Esophagus squamous epithelium (tissue), 5 donors: ENCODE measurements around the gene AKT2. TPM values are rescaled to one million over a fixed set of nuclear protein-coding genes. Genes with fewer than 3 reads are reported as not detected.
"Not testable (repeated sequence)": the region's sequence is repeated elsewhere in the genome, so short reads cannot be mapped to it uniquely, and the experiment has no call there.

Experiments
- DNase-seq: peaks from one replicate; lab custom pipeline; 2025; lab: John Stamatoyannopoulos, UW
- H3K27ac ChIP-seq, 4 donors: fragments of 200-600 bp; sonication (generic); one replicate each; pipeline ENCODE4 v1.5.1; 2016 to 2019; ENCODE audit warnings: mild to moderate bottlenecking in 1 of 4
- H3K27me3 ChIP-seq, 4 donors: fragments of 200-600 bp; sonication (generic); 1 replicate in 3 of 4; 2 replicates in 1 of 4; pipeline versions ENCODE4 v1.5.1 to v1.6.0; 2017 to 2021; ENCODE audit warnings: antibody characterized with exemption in 1 of 4
- H3K36me3 ChIP-seq, 3 donors: fragments of 200-600 bp; sonication (generic); one replicate each; pipeline ENCODE4 v1.5.1; 2016 to 2019
- H3K4me1 ChIP-seq, 3 donors: fragments of 200-600 bp; sonication (generic); one replicate each; pipeline ENCODE4 v1.5.1; 2017 to 2019
- H3K4me3 ChIP-seq, 4 donors: fragments of 200-600 bp; sonication (generic); 1 replicate in 3 of 4; 2 replicates in 1 of 4; pipeline ENCODE4 v1.5.1; 2016 to 2019; ENCODE audit warnings: mild to moderate bottlenecking in 2 of 4, moderate library complexity in 1 of 4
- H3K9me3 ChIP-seq, 3 donors: fragments of 200-600 bp; sonication (generic); one replicate each; pipeline ENCODE4 v1.5.1; 2016 to 2019
- POLR2A ChIP-seq, 4 donors: fragments of 450-650 bp; IDR thresholded peaks; one replicate each; pipeline ENCODE4 v1.6.1; 2017; ENCODE audit warnings: antibody characterized with exemption in 4 of 4, mild to moderate bottlenecking in 4 of 4, moderate library complexity in 3 of 4
- WGBS, 2 donors: methylation state at CpG; one replicate each; pipeline ENCODE4 v1.1.5; 2018; 5-methylcytosine and 5-hydroxymethylcytosine counted together
- intact Hi-C: fragments of 100-400 bp; cut with DNase I; formaldehyde crosslinking; loops from one replicate; pipeline ENCODE4 v1.15.0; 2022
- total RNA-seq, 4 donors: library from RNA; depleted of rRNA; stranded (reverse); fragments of >200 nt; gene quantifications; one replicate each; pipeline ENCODE4 v1.1.0, GENCODE V29; 2016
- TF ChIP-seq, protein P1 (sequence below), 6 experiments: fragments of 450-650 bp in 4 of 6; fragments of 200-600 bp in 2 of 6; sonication (generic) in 2 of 6; IDR thresholded peaks; one replicate each; pipeline ENCODE4 v1.5.1; 2016 to 2019; ENCODE audit warnings: antibody characterized with exemption in 6 of 6, mild to moderate bottlenecking in 4 of 6, moderate library complexity in 4 of 6
- donor health status: DM: yes; HTN: yes; CAD: no.

AKT2 gene
- total RNA-seq, 4 donors from 2014 or later = 59.0 to 84.7 (median 69.0) TPM

- Histone ChIP-seq H3K36me3 (no peaks in the 10 kb centered on the region), H3K4me1 (peaks cover 9 to 27% (median 11%) of the 10 kb centered on the region in 3 donors), H3K9me3 (no peaks in the 10 kb centered on the region), H3K27me3 (peaks cover 1 to 93% (median 19%) of the 10 kb centered on the region in 4 donors), H3K27ac (no peak overlapping the region), H3K4me3 (no peak overlapping the region)
- intact Hi-C loops = no loop called here
- TF ChIP-seq, protein P1, sequence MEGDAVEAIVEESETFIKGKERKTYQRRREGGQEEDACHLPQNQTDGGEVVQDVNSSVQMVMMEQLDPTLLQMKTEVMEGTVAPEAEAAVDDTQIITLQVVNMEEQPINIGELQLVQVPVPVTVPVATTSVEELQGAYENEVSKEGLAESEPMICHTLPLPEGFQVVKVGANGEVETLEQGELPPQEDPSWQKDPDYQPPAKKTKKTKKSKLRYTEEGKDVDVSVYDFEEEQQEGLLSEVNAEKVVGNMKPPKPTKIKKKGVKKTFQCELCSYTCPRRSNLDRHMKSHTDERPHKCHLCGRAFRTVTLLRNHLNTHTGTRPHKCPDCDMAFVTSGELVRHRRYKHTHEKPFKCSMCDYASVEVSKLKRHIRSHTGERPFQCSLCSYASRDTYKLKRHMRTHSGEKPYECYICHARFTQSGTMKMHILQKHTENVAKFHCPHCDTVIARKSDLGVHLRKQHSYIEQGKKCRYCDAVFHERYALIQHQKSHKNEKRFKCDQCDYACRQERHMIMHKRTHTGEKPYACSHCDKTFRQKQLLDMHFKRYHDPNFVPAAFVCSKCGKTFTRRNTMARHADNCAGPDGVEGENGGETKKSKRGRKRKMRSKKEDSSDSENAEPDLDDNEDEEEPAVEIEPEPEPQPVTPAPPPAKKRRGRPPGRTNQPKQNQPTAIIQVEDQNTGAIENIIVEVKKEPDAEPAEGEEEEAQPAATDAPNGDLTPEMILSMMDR (IDR thresholded peaks at IDR 0.05) = no peak
- TF ChIP-seq POLR2A (IDR thresholded peaks at IDR 0.05) = no peak
- WGBS, 2 donors = 45 to 55% methylated on average over 9 to 11 of the region's 48 CpGs
- no peak for DNase-seq
Observed at GRCh38 chr19:40223135-40223822, 61.9 kb downstream of the AKT2 start.

DNA sequence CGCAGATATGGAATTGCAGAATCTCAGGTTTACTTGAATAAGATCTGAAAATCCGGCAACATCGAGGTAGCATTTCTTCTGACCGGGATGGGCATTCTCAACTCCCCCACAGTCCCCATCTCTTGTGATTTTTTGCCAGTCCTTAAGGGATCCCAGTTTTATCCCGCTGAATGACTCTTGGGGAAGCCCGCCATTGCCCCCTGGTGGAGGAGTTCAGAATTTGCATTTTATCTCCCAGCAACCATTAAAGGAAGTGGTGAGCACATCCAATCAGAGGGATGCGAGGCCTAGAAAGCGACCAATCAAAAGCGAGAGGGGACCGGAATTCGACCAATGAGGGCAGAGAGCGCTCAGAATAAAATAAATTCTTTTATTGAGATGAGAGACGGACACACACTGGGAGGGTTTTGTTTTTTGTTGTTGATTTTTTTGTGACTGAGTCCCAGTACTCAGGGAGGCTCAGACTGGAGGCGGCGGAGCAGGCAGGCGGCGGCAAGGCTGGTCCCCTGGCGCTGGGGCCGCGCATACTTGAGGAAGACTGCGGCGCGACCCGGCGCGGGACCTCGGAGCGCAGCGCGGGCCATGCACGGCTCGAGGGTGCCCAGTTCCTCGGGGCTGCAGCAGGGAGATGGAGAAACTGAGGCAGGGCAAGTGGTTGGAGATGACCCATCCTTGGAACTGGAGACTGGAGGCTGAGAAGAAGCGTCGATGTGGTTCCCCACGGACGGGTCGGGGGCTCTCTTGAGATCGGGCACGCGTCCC is 63.1 kb downstream of the AKT2 start:
- H3K27ac ChIP-seq = no peak overlapping the region
- no peak overlapping the region for H3K4me3 ChIP-seq
- 52 to 63% methylated on average over 30 to 41 of the region's 41 CpGs for WGBS, 2 donors
- no peak for TF ChIP-seq POLR2A (IDR thresholded peaks at IDR 0.05)
- TF ChIP-seq, protein P1 (IDR thresholded peaks at IDR 0.05) = peak; percentile 82 to 95 (median 91)
- no peak for DNase-seq
- peaks cover 14 to 96% (median 28%) of the 10 kb centered on the region in 4 donors for H3K27me3 ChIP-seq
- no peaks in the 10 kb centered on the region for H3K36me3 ChIP-seq
- intact Hi-C loops = no loop called here
- no peaks in the 10 kb centered on the region for H3K9me3 ChIP-seq
- H3K4me1 ChIP-seq = peaks cover 11 to 40% (median 18%) of the 10 kb centered on the region in 3 donors

DNA sequence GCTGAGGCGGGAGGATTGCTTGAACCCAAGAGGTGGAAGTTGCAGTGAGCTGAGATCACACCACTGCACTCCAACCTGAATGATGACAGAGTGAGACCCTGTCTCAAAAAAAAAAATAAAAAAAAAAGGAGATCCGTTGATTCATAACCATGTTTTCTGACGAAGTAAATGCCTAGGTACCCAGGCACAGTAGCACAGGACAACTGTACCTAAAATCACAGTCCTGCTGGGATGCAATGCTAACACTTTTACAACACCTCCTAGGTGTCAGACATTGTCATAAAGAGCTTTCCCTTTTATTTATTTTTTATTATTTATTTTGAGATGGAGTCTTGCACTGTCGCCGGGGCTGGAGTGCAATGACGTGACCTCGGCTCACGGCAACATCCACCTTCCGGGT is 64.5 kb downstream of the AKT2 start:
- Histone ChIP-seq H3K4me1 (peaks cover under 1 to 33% (median 9%) of the 10 kb centered on the region in 3 donors), H3K36me3 (no peaks in the 10 kb centered on the region), H3K27ac (no peak overlapping the region), H3K9me3 (no peaks in the 10 kb centered on the region), H3K4me3 (no peak overlapping the region), H3K27me3 (peaks cover 14 to 96% (median 30%) of the 10 kb centered on the region in 4 donors)
- DNase-seq = no peak
- 73 to 78% methylated on average over 9 of the region's 9 CpGs for WGBS, 2 donors
- intact Hi-C loops = no loop called here
- TF ChIP-seq, protein P1 (IDR thresholded peaks at IDR 0.05) = no peak
- no peak for TF ChIP-seq POLR2A (IDR thresholded peaks at IDR 0.05)

DNA sequence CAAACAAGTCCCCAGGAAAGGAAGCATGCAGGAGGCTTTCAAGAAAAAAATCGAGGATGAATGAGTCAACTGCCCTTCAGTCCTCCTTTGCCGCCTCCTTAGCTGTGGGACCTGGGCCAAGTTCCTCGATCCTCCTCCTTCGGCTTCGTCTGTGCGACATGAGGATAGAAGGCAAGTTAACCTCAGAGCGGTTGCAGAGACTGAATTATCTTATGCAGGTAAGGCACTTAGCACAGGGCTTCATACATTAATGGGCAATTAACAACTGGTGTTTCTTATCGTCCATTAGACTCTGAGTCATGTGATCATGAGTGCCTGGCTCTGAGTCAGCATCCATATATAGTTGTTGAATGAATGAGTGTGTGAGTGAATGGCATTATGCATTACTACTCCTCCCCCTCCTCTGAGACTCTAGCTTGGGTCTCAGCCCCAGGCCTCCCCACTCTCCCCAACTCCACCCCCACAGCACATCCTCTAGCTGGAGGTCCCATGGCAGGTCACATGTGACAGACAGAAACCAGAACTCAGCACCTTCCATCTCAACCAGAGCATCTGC is 65.3 kb downstream of the AKT2 start:
- H3K36me3 ChIP-seq = no peaks in the 10 kb centered on the region
- no peak overlapping the region for H3K27ac ChIP-seq
- no peak overlapping the region for H3K4me3 ChIP-seq
- no peak for TF ChIP-seq POLR2A (IDR thresholded peaks at IDR 0.05)
- TF ChIP-seq, protein P1 (IDR thresholded peaks at IDR 0.05) = no peak
- WGBS, 2 donors = 31 to 34% methylated on average over 8 of the region's 8 CpGs
- H3K4me1 ChIP-seq = peaks cover 0 to 30% (median 9%) of the 10 kb centered on the region in 3 donors
- no peak for DNase-seq
- H3K27me3 ChIP-seq = peaks cover 14 to 88% (median 30%) of the 10 kb centered on the region in 4 donors
- H3K9me3 ChIP-seq = no peaks in the 10 kb centered on the region
- intact Hi-C loops = loop anchor here (10.0 kb wide), 1 partner anchor 75 kb away; no protein-coding TSS in a partner anchor

DNA sequence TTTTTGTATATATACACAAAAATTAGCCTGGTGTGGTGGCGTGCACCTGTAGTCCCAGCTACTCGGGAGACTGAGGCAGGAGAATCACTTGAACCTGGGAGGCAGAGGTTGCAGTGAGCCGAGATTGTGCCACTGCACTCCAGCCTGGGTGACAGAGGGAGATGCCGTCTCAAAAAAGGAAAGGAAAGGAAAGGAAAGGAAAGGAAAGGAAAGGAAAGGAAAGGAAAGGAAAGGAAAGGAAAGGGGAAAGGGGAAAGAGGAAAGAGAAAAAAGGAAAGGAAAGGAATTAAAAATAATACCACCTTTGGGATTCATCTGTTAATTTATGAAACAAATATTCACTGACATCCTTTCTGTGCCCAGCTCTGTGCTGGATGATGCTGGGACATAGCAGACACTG is 66.1 kb downstream of the AKT2 start:
- intact Hi-C loops = loop anchor here (10.0 kb wide), 1 partner anchor 74 kb away; no protein-coding TSS in a partner anchor
- H3K36me3 ChIP-seq, H3K27ac ChIP-seq, DNase-seq, H3K4me3 ChIP-seq, H3K9me3 ChIP-seq: not testable (repeated sequence)
- Histone ChIP-seq H3K27me3 (peaks cover 14 to 80% (median 28%) of the 10 kb centered on the region in 4 donors), H3K4me1 (peaks cover 0 to 30% (median 9%) of the 10 kb centered on the region in 3 donors)
- 94 to 96% methylated on average over 2 to 4 of the region's 4 CpGs for WGBS, 2 donors
